Breast epithelium (tissue), 4 donors: ENCODE data around the gene NECTIN4. TPM values are rescaled to one million over a fixed set of nuclear protein-coding genes. Genes with fewer than 3 reads are reported as not detected.
A peak's percentile ranks its signal among the peaks of the same experiment; 100 is the strongest.

Source experiments
- DNase-seq, 2 donors: peaks; one replicate each; pipeline ENCODE4 v3.0.0-alpha.2; 2019; ENCODE audit warnings: low spot score in 2 of 2
- H3K27ac ChIP-seq, 2 donors: fragments of 200-600 bp; sonication (generic) in 1 of 2; one replicate each; pipeline ENCODE4 v1.5.1; 2016 to 2019; ENCODE audit warnings: mild to moderate bottlenecking in 1 of 2
- H3K27me3 ChIP-seq, 2 donors: fragments of 200-600 bp; sonication (generic) in 1 of 2; one replicate each; pipeline versions ENCODE4 v1.5.1 to v1.6.0; 2017 to 2019; ENCODE audit warnings: control low read depth in 1 of 2, mild to moderate bottlenecking in 1 of 2
- H3K36me3 ChIP-seq: fragments of 200-600 bp; one replicate; pipeline ENCODE4 v1.5.1; 2019
- H3K4me1 ChIP-seq, 2 donors: fragments of 200-600 bp; sonication (generic); one replicate each; pipeline ENCODE4 v1.5.1; 2016 to 2019; ENCODE audit warnings: control low read depth in 1 of 2
- H3K4me3 ChIP-seq, 3 donors: fragments of 200-600 bp; sonication (generic); 1 replicate in 2 of 3; 2 replicates in 1 of 3; pipeline ENCODE4 v1.5.1; 2016 to 2019; ENCODE audit warnings: mild to moderate bottlenecking in 3 of 3, moderate library complexity in 2 of 3
- H3K9me3 ChIP-seq, 2 donors: fragments of 200-600 bp; sonication (generic) in 1 of 2; one replicate each; pipeline ENCODE4 v1.5.1; 2016 to 2019; ENCODE audit warnings: control low read depth in 1 of 2
- CTCF ChIP-seq, 3 donors: fragments of 450-650 bp; IDR thresholded peaks; one replicate each; pipeline ENCODE4 v1.5.1; 2016 to 2017; ENCODE audit warnings: antibody characterized with exemption in 3 of 3, mild to moderate bottlenecking in 3 of 3, moderate library complexity in 3 of 3
- POLR2A ChIP-seq: fragments of 450-650 bp; IDR thresholded peaks from one replicate; pipeline ENCODE4 v1.6.1; 2016; ENCODE audit warnings: antibody characterized with exemption, mild to moderate bottlenecking, moderate library complexity
- POLR2AphosphoS5 ChIP-seq, 3 donors: sonication (generic); formaldehyde crosslinking; IDR thresholded peaks; one replicate each; pipeline ENCODE4 v1.6.1; 2017; ENCODE audit warnings: antibody characterized with exemption in 3 of 3
- intact Hi-C: fragments of 100-400 bp; cut with DNase I; formaldehyde crosslinking; loops from one replicate; pipeline ENCODE4 v1.15.1; 2023; ENCODE audit warnings: low total_unique reads
- total RNA-seq, 3 donors: library from RNA; depleted of rRNA; stranded (reverse); fragments of >200 nt; gene quantifications; one replicate each; pipeline ENCODE4 v1.1.0, GENCODE V29; 2016

NECTIN4 gene
- total RNA-seq, 3 donors from 2014 or later, result 28.5 to 56.3 TPM; not detected in 1

GRCh38 chr1:161092621-161093028 is 3.3 kb upstream of the NECTIN4 start:
- intact Hi-C loops, result no loop called here
- TF ChIP-seq POLR2AphosphoS5 (IDR thresholded peaks at IDR 0.05), result no peak
- TF ChIP-seq POLR2A, result no peak
- no peak for TF ChIP-seq CTCF (IDR thresholded peaks at IDR 0.05)
- H3K36me3 ChIP-seq, result no peaks in the 10 kb centered on the region
- no peak overlapping the region for H3K4me3 ChIP-seq
- peak; percentile 57 to 60 for DNase-seq
- H3K9me3 ChIP-seq, result no peaks in the 10 kb centered on the region
- H3K4me1 ChIP-seq, result peaks cover 0 to 3% of the 10 kb centered on the region in 2 donors
- peak overlapping the region; percentile 0 to 50 for H3K27ac ChIP-seq
- no peaks in the 10 kb centered on the region for H3K27me3 ChIP-seq

- DNase-seq, result no peak
- no peaks in the 10 kb centered on the region for H3K4me1 ChIP-seq
- no peaks in the 10 kb centered on the region for H3K27me3 ChIP-seq
- no peaks in the 10 kb centered on the region for H3K36me3 ChIP-seq
- TF ChIP-seq POLR2A, result no peak
- TF ChIP-seq POLR2AphosphoS5 (IDR thresholded peaks at IDR 0.05), result no peak
- no peak for TF ChIP-seq CTCF (IDR thresholded peaks at IDR 0.05)
- intact Hi-C loops, result no loop called here
- H3K27ac ChIP-seq, result no peak overlapping the region
- H3K9me3 ChIP-seq, result no peaks in the 10 kb centered on the region
- no peak overlapping the region for H3K4me3 ChIP-seq
These were observed 2.6 kb upstream of the NECTIN4 start for GRCh38 chr1:161091796-161092507.

- no peaks in the 10 kb centered on the region for H3K9me3 ChIP-seq
- no peak for TF ChIP-seq CTCF (IDR thresholded peaks at IDR 0.05)
- intact Hi-C loops, result no loop called here
These were observed 1.7 kb upstream of the NECTIN4 start for GRCh38 chr1:161091093-161091492.

GRCh38 chr1:161090617-161091016 is 1.3 kb upstream of the NECTIN4 start:
- no peak overlapping the region for H3K4me3 ChIP-seq
- DNase-seq, result no peak
- H3K27ac ChIP-seq, result peak overlapping the region in 1 of 2 donors; percentile 98
- H3K4me1 ChIP-seq, result no peaks in the 10 kb centered on the region
- H3K36me3 ChIP-seq, result no peaks in the 10 kb centered on the region
- no peaks in the 10 kb centered on the region for H3K9me3 ChIP-seq
- intact Hi-C loops, result no loop called here
- H3K27me3 ChIP-seq, result no peaks in the 10 kb centered on the region
- TF ChIP-seq POLR2A, result no peak
- no peak for TF ChIP-seq CTCF (IDR thresholded peaks at IDR 0.05)
- TF ChIP-seq POLR2AphosphoS5 (IDR thresholded peaks at IDR 0.05), result no peak

More at GRCh38 chr1:161091093-161091492, 1.7 kb upstream of the NECTIN4 start:
- Histone ChIP-seq H3K27ac (no peak overlapping the region), H3K36me3 (no peaks in the 10 kb centered on the region), H3K27me3 (no peaks in the 10 kb centered on the region), H3K4me1 (no peaks in the 10 kb centered on the region), H3K4me3 (no peak overlapping the region)
- no peak for DNase-seq

- intact Hi-C loops, result no loop called here
- peak overlapping the region in 2 of 3 donors; percentile 60 to 65 for H3K4me3 ChIP-seq
- H3K27me3 ChIP-seq, result no peaks in the 10 kb centered on the region
- no peaks in the 10 kb centered on the region for H3K36me3 ChIP-seq
- no peak for TF ChIP-seq CTCF (IDR thresholded peaks at IDR 0.05)
- H3K4me1 ChIP-seq, result no peaks in the 10 kb centered on the region
- H3K27ac ChIP-seq, result peak overlapping the region; percentile 92 to 98
- H3K9me3 ChIP-seq, result no peaks in the 10 kb centered on the region
- DNase-seq, result peak in 1 of 2 donors; percentile 10
These were observed 580 bp upstream of the NECTIN4 start for GRCh38 chr1:161089938-161090337.
